Spleen (tissue), 11 donors: ENCODE measurements around the gene COL4A2. TPM values are rescaled to one million over a fixed set of nuclear protein-coding genes. Genes with fewer than 3 reads are reported as not detected.
A peak's percentile ranks its signal among the peaks of the same experiment; 100 is the strongest.

Experiments used
- DNase-seq: peaks from one replicate; pipeline ENCODE4 v3.0.0-alpha.2; 2020
- H3K27ac ChIP-seq, 8 donors: fragments of 200-600 bp; sonication (generic) in 7 of 8; 1 replicate in 4 of 8; 2 replicates in 4 of 8; pipeline versions ENCODE4 v1.5.0 to v1.8.0; 2016 to 2021; ENCODE audit warnings: inconsistent platforms in 4 of 8, mild to moderate bottlenecking in 4 of 8, moderate library complexity in 1 of 8
- H3K27me3 ChIP-seq, 7 donors: fragments of 200-600 bp; sonication (generic) in 6 of 7; replicated peaks in 1 of 7; 1 replicate in 4 of 7; 2 replicates in 3 of 7; pipeline versions ENCODE4 v1.5.0 to v1.8.0; 2016 to 2021; ENCODE audit warnings: inconsistent platforms in 3 of 7, mild to moderate bottlenecking in 1 of 7
- H3K36me3 ChIP-seq, 6 donors: fragments of 200-600 bp; sonication (generic) in 5 of 6; 1 replicate in 4 of 6; 2 replicates in 2 of 6; pipeline versions ENCODE4 v1.5.0 to v1.8.0; 2016 to 2021; ENCODE audit warnings: inconsistent platforms in 2 of 6
- H3K4me1 ChIP-seq, 6 donors: fragments of 200-600 bp; sonication (generic) in 5 of 6; 1 replicate in 3 of 6; 2 replicates in 3 of 6; pipeline versions ENCODE4 v1.5.0 to v1.8.0; 2016 to 2021; ENCODE audit warnings: inconsistent platforms in 3 of 6
- H3K4me3 ChIP-seq, 8 donors: fragments of 200-600 bp; sonication (generic) in 7 of 8; 1 replicate in 4 of 8; 2 replicates in 4 of 8; pipeline versions ENCODE4 v1.5.0 to v1.8.0; 2016 to 2021; ENCODE audit warnings: inconsistent platforms in 4 of 8, mild to moderate bottlenecking in 4 of 8, moderate library complexity in 2 of 8
- H3K9me3 ChIP-seq, 8 donors: fragments of 200-600 bp; sonication (generic) in 7 of 8; 1 replicate in 4 of 8; 2 replicates in 4 of 8; pipeline versions ENCODE4 v1.5.0 to v1.8.0; 2016 to 2021; ENCODE audit warnings: inconsistent platforms in 4 of 8
- POLR2A ChIP-seq, 3 donors: fragments of 450-650 bp; IDR thresholded peaks; one replicate each; pipeline ENCODE4 v1.5.1; 2017; ENCODE audit warnings: antibody characterized with exemption in 3 of 3, mild to moderate bottlenecking in 1 of 3
- POLR2AphosphoS5 ChIP-seq, 3 donors: sonication (generic); formaldehyde crosslinking; IDR thresholded peaks; one replicate each; pipeline ENCODE4 v1.5.1; 2017; ENCODE audit warnings: antibody characterized with exemption in 3 of 3
- WGBS, 5 donors: extraction: QIAGEN DNeasy Blood & Tissue Kit in 3 of 5; methylation state at CpG; one replicate each; pipeline versions ENCODE4 v1.1.5 to v1.1.7; 2013 to 2018; 5-methylcytosine and 5-hydroxymethylcytosine counted together
- intact Hi-C: fragments of 100-400 bp; cut with DNase I; formaldehyde crosslinking; loops from one replicate; pipeline ENCODE4 v1.15.0; 2023; ENCODE audit warnings: low total_unique reads
- polyA plus RNA-seq, 3 donors: library from polyadenylated mRNA; stranded (reverse); fragments of 200-250 nt; gene quantifications; one replicate each; pipeline ENCODE4 v1.2.1, GENCODE V29; 2013
- total RNA-seq, 7 donors: library from RNA; depleted of rRNA in 3 of 7; stranded (reverse); fragments of >200 nt in 3 of 7; fragmentation: NEBNext Ultra II Directional in 4 of 7; extraction: Animal tissue kit (Norgen Biotek cat#: 25700) in 4 of 7; gene quantifications; one replicate each; pipeline versions ENCODE4 v1.1.0 to v1.2.1, GENCODE V29; 2016 to 2021
- TF ChIP-seq, protein P1 (sequence below), 11 experiments: fragments of 200-600 bp in 7 of 11; fragments of 450-650 bp in 4 of 11; sonication (generic) in 4 of 11; IDR thresholded peaks in 8 of 11; conservative IDR thresholded peaks in 3 of 11; 1 replicate in 7 of 11; 2 replicates in 4 of 11; pipeline versions ENCODE4 v1.4.0 to v1.8.0; 2016 to 2021; ENCODE audit warnings: antibody characterized with exemption in 11 of 11, inconsistent platforms in 4 of 11, mild to moderate bottlenecking in 1 of 11
- donor health status: healthy with polysubstance abuse.
- donor health status: DM: no; HTN: no; CAD: no; lungs with moderate emphysema.
- donor health status: DM: no; HTN: no; CAD: no.
- donor health status: Bipolar disorder and iron deficiency.
- donor health status: healthy.
- donor health status: DM: no; HTN: no; CAD: no.
- donor health status: DM: yes; HTN: yes; CAD: no.

The COL4A2 gene
- total and polyA plus RNA-seq, 10 donors: 52.6 to 712 (median 337) TPM

- 82 to 85% (median 83%) methylated on average over 26 of the region's 26 CpGs for WGBS, 5 donors
- Histone ChIP-seq H3K9me3 (no peaks in the 10 kb centered on the region), H3K27ac (no peak overlapping the region), H3K36me3 (peaks cover 0 to 17% (median 0%) of the 10 kb centered on the region in 6 donors), H3K4me1 (peaks cover 0 to 40% (median 14%) of the 10 kb centered on the region in 6 donors), H3K27me3 (peaks cover 0 to 64% (median 3%) of the 10 kb centered on the region in 7 donors), H3K4me3 (no peak overlapping the region)
- intact Hi-C loops: loop anchor here (10.0 kb wide), 1 partner anchor 80 kb away; no protein-coding TSS in a partner anchor
- TF ChIP-seq, protein P1, sequence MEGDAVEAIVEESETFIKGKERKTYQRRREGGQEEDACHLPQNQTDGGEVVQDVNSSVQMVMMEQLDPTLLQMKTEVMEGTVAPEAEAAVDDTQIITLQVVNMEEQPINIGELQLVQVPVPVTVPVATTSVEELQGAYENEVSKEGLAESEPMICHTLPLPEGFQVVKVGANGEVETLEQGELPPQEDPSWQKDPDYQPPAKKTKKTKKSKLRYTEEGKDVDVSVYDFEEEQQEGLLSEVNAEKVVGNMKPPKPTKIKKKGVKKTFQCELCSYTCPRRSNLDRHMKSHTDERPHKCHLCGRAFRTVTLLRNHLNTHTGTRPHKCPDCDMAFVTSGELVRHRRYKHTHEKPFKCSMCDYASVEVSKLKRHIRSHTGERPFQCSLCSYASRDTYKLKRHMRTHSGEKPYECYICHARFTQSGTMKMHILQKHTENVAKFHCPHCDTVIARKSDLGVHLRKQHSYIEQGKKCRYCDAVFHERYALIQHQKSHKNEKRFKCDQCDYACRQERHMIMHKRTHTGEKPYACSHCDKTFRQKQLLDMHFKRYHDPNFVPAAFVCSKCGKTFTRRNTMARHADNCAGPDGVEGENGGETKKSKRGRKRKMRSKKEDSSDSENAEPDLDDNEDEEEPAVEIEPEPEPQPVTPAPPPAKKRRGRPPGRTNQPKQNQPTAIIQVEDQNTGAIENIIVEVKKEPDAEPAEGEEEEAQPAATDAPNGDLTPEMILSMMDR (IDR thresholded peaks at IDR 0.05 in 8 of 11, conservative IDR thresholded peaks at IDR 0.05 in 3 of 11): no peak
- TF ChIP-seq POLR2A (IDR thresholded peaks at IDR 0.05) (no peak), POLR2AphosphoS5 (IDR thresholded peaks at IDR 0.05) (no peak)
- DNase-seq: no peak
Measured at GRCh38 chr13:110424569-110425443, 117.7 kb downstream of the COL4A2 start.

DNA sequence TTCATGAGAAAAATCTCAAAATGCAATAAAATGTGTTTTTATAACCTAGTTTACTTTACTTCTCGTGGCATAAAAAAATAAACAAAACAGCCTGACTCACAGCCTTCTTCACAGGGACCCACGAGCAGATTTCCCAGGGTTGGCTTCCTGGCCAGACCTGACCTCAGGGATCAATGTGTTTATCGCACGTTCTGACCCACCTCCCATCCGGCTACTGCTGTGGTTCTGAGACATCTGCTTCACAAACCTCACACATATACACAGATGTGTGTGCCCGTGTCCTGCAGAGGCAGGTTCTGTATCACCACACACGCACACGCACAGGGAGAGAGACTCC, 118.3 kb downstream of the COL4A2 start:
- Histone ChIP-seq H3K4me3 (no peak overlapping the region), H3K36me3 (peaks cover 0 to 19% (median 0%) of the 10 kb centered on the region in 6 donors), H3K4me1 (peaks cover 0 to 34% (median 13%) of the 10 kb centered on the region in 6 donors), H3K9me3 (no peaks in the 10 kb centered on the region), H3K27ac (no peak overlapping the region), H3K27me3 (peaks cover 0 to 58% (median 3%) of the 10 kb centered on the region in 7 donors)
- intact Hi-C loops: loop anchor here (10.0 kb wide), 1 partner anchor 81 kb away; no protein-coding TSS in a partner anchor
- TF ChIP-seq POLR2AphosphoS5 (IDR thresholded peaks at IDR 0.05) (no peak), POLR2A (IDR thresholded peaks at IDR 0.05) (no peak)
- TF ChIP-seq, protein P1 (IDR thresholded peaks at IDR 0.05 in 8 of 11, conservative IDR thresholded peaks at IDR 0.05 in 3 of 11): no peak
- WGBS, 5 donors: 51 to 66% (median 57%) methylated on average over 8 of the region's 8 CpGs
- no peak for DNase-seq

DNA sequence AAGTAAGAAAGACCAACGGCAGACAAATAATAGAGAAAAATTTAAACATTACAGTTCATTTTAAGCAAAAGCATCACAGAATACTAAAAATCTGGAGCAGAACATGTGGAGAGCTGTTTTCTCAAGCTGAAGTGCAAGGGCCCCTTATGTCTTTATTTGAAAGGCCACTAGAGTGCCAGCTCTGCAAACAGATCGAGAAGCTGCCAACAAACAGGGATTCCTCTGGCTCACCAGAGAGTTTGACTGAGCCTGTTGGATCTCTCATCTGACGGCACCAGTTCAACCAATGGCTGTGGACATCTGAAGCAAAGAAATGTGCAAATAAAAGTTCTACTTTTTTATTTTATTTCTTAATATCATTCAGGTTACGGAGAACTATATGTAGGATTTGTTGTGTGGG, 119.7 kb downstream of the COL4A2 start:
- TF ChIP-seq POLR2AphosphoS5 (IDR thresholded peaks at IDR 0.05): no peak
- TF ChIP-seq POLR2A (IDR thresholded peaks at IDR 0.05): no peak
- TF ChIP-seq, protein P1 (IDR thresholded peaks at IDR 0.05 in 8 of 11, conservative IDR thresholded peaks at IDR 0.05 in 3 of 11): no peak
- Histone ChIP-seq H3K27me3 (peaks cover 0 to 45% (median 3%) of the 10 kb centered on the region in 7 donors), H3K36me3 (peaks cover 0 to 32% (median 0%) of the 10 kb centered on the region in 6 donors), H3K4me1 (peaks cover 0 to 33% (median 5%) of the 10 kb centered on the region in 6 donors), H3K4me3 (no peak overlapping the region), H3K9me3 (no peaks in the 10 kb centered on the region), H3K27ac (no peak overlapping the region)
- DNase-seq: no peak
- 65 to 87% (median 82%) methylated on average over 4 of the region's 4 CpGs for WGBS, 5 donors
- intact Hi-C loops: loop anchor here (10.0 kb wide), 1 partner anchor 82 kb away; no protein-coding TSS in a partner anchor

DNA sequence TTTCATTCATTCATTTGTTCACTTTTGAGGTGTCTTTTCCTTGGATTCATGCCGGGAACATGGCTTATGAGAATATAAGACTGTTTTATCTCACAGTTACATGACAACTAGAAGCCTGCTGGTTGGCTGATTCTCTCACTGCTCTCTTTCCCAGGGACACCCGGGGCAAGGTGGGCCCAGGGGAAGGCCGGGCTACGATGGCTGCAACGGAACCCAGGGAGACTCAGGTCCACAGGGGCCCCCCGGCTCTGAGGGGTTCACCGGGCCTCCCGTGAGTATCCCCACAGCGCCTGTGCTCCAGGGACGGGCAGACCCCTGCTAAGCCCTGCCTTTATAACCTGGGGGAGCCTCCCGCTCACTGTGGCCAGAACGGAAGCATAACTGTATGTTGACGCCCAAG, 121.2 kb downstream of the COL4A2 start:
- DNase-seq: no peak
- peak in 1 of 3 donors; percentile 22 for TF ChIP-seq POLR2AphosphoS5 (IDR thresholded peaks at IDR 0.05)
- no peak for TF ChIP-seq POLR2A (IDR thresholded peaks at IDR 0.05)
- H3K27me3 ChIP-seq: peaks cover 0 to 36% (median 0%) of the 10 kb centered on the region in 7 donors
- H3K27ac ChIP-seq: peak overlapping the region in 2 of 8 donors; percentile 2 to 9
- H3K9me3 ChIP-seq: no peaks in the 10 kb centered on the region
- no peak overlapping the region for H3K4me3 ChIP-seq
- H3K36me3 ChIP-seq: peaks cover 0 to 33% (median 0%) of the 10 kb centered on the region in 6 donors
- H3K4me1 ChIP-seq: peaks cover 0 to 37% (median 10%) of the 10 kb centered on the region in 6 donors
- 87 to 94% (median 90%) methylated on average over 12 to 13 of the region's 13 CpGs for WGBS, 5 donors
- intact Hi-C loops: loop anchor here (10.0 kb wide), 1 partner anchor 84 kb away; no protein-coding TSS in a partner anchor
